H9 (cell line): Measurements from ENCODE around the gene DNAJB4. TPM values are rescaled to one million over a fixed set of nuclear protein-coding genes. Genes with fewer than 3 reads are reported as not detected.

ENCODE experiments used
- DNase-seq: peaks from one replicate; pipeline ENCODE4 v3.0.0-alpha.2; 2017
- H2AFZ ChIP-seq: one replicate; pipeline ENCODE4 v1.6.1; 2013; ENCODE audit warnings: mild to moderate bottlenecking, low read length, control low read depth, moderate library complexity
- H2AK5ac ChIP-seq: 2 replicates; pipeline ENCODE4 v1.6.1; 2013; ENCODE audit warnings: low read length, control low read depth, mixed read lengths; ENCODE audit not compliant: insufficient read length
- H2BK120ac ChIP-seq: one replicate; pipeline ENCODE4 v1.6.1; 2013; ENCODE audit warnings: low read depth, mild to moderate bottlenecking, low read length, control low read depth, inconsistent platforms; ENCODE audit not compliant: poor library complexity, severe bottlenecking
- H2BK12ac ChIP-seq: 2 replicates; pipeline ENCODE4 v1.6.1; 2013; ENCODE audit warnings: low read length, control low read depth, mixed read lengths, low read depth; ENCODE audit not compliant: insufficient read length
- H2BK15ac ChIP-seq: 2 replicates; pipeline ENCODE4 v1.6.1; 2013; ENCODE audit warnings: low read depth, low read length, control low read depth
- H2BK20ac ChIP-seq: one replicate; pipeline ENCODE4 v1.6.1; 2013; ENCODE audit warnings: low read depth, mild to moderate bottlenecking, low read length, control low read depth, inconsistent platforms; ENCODE audit not compliant: poor library complexity, severe bottlenecking
- H2BK5ac ChIP-seq: 2 replicates; pipeline ENCODE4 v1.6.1; 2013; ENCODE audit warnings: low read length, control low read depth, mixed read lengths; ENCODE audit not compliant: insufficient read length
- H3K14ac ChIP-seq: 2 replicates; pipeline ENCODE4 v1.6.1; 2013; ENCODE audit warnings: low read length, control low read depth; ENCODE audit not compliant: insufficient read depth
- H3K18ac ChIP-seq: 2 replicates; pipeline ENCODE4 v1.6.1; 2013; ENCODE audit warnings: low read depth, mild to moderate bottlenecking, mixed read lengths, low read length, control low read depth; ENCODE audit not compliant: insufficient read length
- H3K23ac ChIP-seq: 2 replicates; pipeline ENCODE4 v1.6.1; 2013; ENCODE audit warnings: low read length, control low read depth, mixed read lengths, low read depth; ENCODE audit not compliant: insufficient read length
- H3K23me2 ChIP-seq: 2 replicates; pipeline ENCODE4 v1.6.1; 2013; ENCODE audit warnings: low read depth, mild to moderate bottlenecking, mixed read lengths, low read length, control low read depth; ENCODE audit not compliant: insufficient read length, poor library complexity, severe bottlenecking
- H3K27ac ChIP-seq: 2 replicates; pipeline ENCODE4 v1.5.1; 2013; ENCODE audit warnings: low read length, control low read depth, mixed read lengths, low read depth; ENCODE audit not compliant: insufficient read length
- H3K27me3 ChIP-seq: 2 replicates; pipeline ENCODE4 v1.6.1; 2013; ENCODE audit warnings: low read length, control low read depth, inconsistent platforms; ENCODE audit not compliant: insufficient read depth
- H3K4ac ChIP-seq: 2 replicates; pipeline ENCODE4 v1.6.1; 2013; ENCODE audit warnings: low read depth, mild to moderate bottlenecking, control low read depth, inconsistent platforms, low read length, moderate library complexity
- H3K4me1 ChIP-seq: 2 replicates; pipeline ENCODE4 v1.6.1; 2013; ENCODE audit warnings: low read length, control low read depth, inconsistent platforms; ENCODE audit not compliant: insufficient read depth
- H3K4me2 ChIP-seq: 2 replicates; pipeline ENCODE4 v1.6.1; 2013; ENCODE audit warnings: low read length, control low read depth, mixed read lengths; ENCODE audit not compliant: insufficient read length, insufficient read depth
- H3K56ac ChIP-seq: 2 replicates; pipeline ENCODE4 v1.6.1; 2013; ENCODE audit warnings: low read depth, mild to moderate bottlenecking, mixed read lengths, low read length, control low read depth; ENCODE audit not compliant: insufficient read length
- H3K79me1 ChIP-seq: 2 replicates; pipeline ENCODE4 v1.6.1; 2013; ENCODE audit warnings: low read depth, mild to moderate bottlenecking, moderate library complexity, low read length, control low read depth, inconsistent platforms; ENCODE audit not compliant: insufficient read depth, poor library complexity, severe bottlenecking
- H3K79me2 ChIP-seq: 2 replicates; pipeline ENCODE4 v1.6.1; 2013; ENCODE audit warnings: low read length, control low read depth, inconsistent platforms; ENCODE audit not compliant: insufficient read depth
- H3K9ac ChIP-seq: 2 replicates; pipeline ENCODE4 v1.6.1; 2013; ENCODE audit warnings: low read length, control low read depth, mixed read lengths; ENCODE audit not compliant: insufficient read length; ENCODE audit errors: extremely low read depth
- H3K9me3 ChIP-seq: one replicate; pipeline ENCODE4 v1.6.1; 2013; ENCODE audit warnings: low read depth, low read length, inconsistent platforms; ENCODE audit not compliant: control insufficient read depth
- H3T11ph ChIP-seq: one replicate; pipeline ENCODE4 v1.6.1; 2013; ENCODE audit warnings: mild to moderate bottlenecking, low read length, control low read depth, inconsistent platforms
- H4K20me1 ChIP-seq: one replicate; pipeline ENCODE4 v1.6.1; 2013; ENCODE audit not compliant: control insufficient read depth, insufficient read length, insufficient read depth
- H4K5ac ChIP-seq: 2 replicates; pipeline ENCODE4 v1.6.1; 2013; ENCODE audit warnings: low read depth, mild to moderate bottlenecking, mixed read lengths, low read length, control low read depth; ENCODE audit not compliant: insufficient read length
- H4K8ac ChIP-seq: replicated peaks from 2 replicates; pipeline ENCODE4 v1.6.1; 2013; ENCODE audit warnings: low read length, control low read depth, mixed read lengths, low read depth; ENCODE audit not compliant: insufficient read length
- H4K91ac ChIP-seq: 2 replicates; pipeline ENCODE4 v1.6.1; 2013; ENCODE audit warnings: low read depth, mild to moderate bottlenecking, moderate library complexity, mixed read lengths, low read length, control low read depth; ENCODE audit not compliant: insufficient read length
- H3K27ac Mint-ChIP-seq, 3 experiments: 2 replicates in 2 of 3; 3 replicates in 1 of 3; pipeline ENCODE4 v1.8.0; 2020 to 2021; ENCODE audit warnings: mixed read lengths in 3 of 3, mild to moderate bottlenecking in 1 of 3, moderate library complexity in 1 of 3
- H3K27me3 Mint-ChIP-seq: 2 replicates; pipeline ENCODE4 v1.8.0; 2021; ENCODE audit warnings: low read depth, mild to moderate bottlenecking, moderate library complexity, mixed read lengths
- H3K36me3 Mint-ChIP-seq, 3 experiments: 2 replicates in 2 of 3; 3 replicates in 1 of 3; pipeline ENCODE4 v1.8.0; 2020 to 2021; ENCODE audit warnings: low read depth in 3 of 3, mixed read lengths in 3 of 3; ENCODE audit not compliant: insufficient read depth in 1 of 3
- H3K4me1 Mint-ChIP-seq, 2 experiments: 2 replicates each; pipeline ENCODE4 v1.8.0; 2020; ENCODE audit warnings: mixed read lengths in 2 of 2
- H3K4me3 Mint-ChIP-seq, 2 experiments: 2 replicates in 1 of 2; 3 replicates in 1 of 2; pipeline ENCODE4 v1.8.0; 2020 to 2021; ENCODE audit warnings: mild to moderate bottlenecking in 2 of 2, mixed read lengths in 2 of 2, moderate library complexity in 1 of 2
- H3K9me3 Mint-ChIP-seq, 2 experiments: 2 replicates in 1 of 2; 3 replicates in 1 of 2; pipeline ENCODE4 v1.8.0; 2020; ENCODE audit warnings: mild to moderate bottlenecking in 2 of 2, mixed read lengths in 2 of 2, moderate library complexity in 1 of 2
- WGBS: extraction: QIAGEN DNeasy Blood & Tissue Kit; methylation state at CpG from one replicate; pipeline ENCODE4 v1.1.7; 2013; ENCODE audit warnings: missing lambda C conversion rate, low lambda C conversion rate, mixed read lengths; ENCODE audit not compliant: insufficient read length; ENCODE audit errors: extremely low coverage; 5-methylcytosine and 5-hydroxymethylcytosine counted together
- total RNA-seq: library from RNA; stranded (reverse); gene quantifications from 2 replicates; pipeline ENCODE4 v1.2.1, GENCODE V29; 2021
- TF ChIP-seq, protein P1 (sequence below): fragments of 200-600 bp; sonication (generic); conservative IDR thresholded peaks from 3 replicates; pipeline ENCODE4 v1.8.0; 2021; ENCODE audit warnings: antibody characterized with exemption, mild to moderate bottlenecking

The DNAJB4 gene
- total RNA-seq, 1 experiment from 2014 or later, result 8.1 TPM

GRCh38 chr1:77972080-77972479 is 32.7 kb upstream of the DNAJB4 start:
- H3K36me3 Mint-ChIP-seq, result peaks cover 36 to 57% (median 55%) of the 10 kb centered on the region in 3 experiments
- no peak overlapping the region for H3K14ac ChIP-seq

More at GRCh38 chr1:77972080-77972479, 32.7 kb upstream of the DNAJB4 start:
- Histone ChIP-seq H3K27ac (no peak overlapping the region), H3K4ac (no peak overlapping the region), H3K23me2 (peaks cover 3% of the 10 kb centered on the region), H3K23ac (no peak overlapping the region), H4K5ac (no peak overlapping the region), H3K27me3 (no peaks in the 10 kb centered on the region), H2AK5ac (no peak overlapping the region), H3K18ac (no peak overlapping the region), H2BK5ac (no peak overlapping the region), H3K79me1 (peaks cover 3% of the 10 kb centered on the region), H4K20me1 (no peaks in the 10 kb centered on the region), H4K8ac (no peak overlapping the region), H2BK120ac (no peak overlapping the region), H3K4me1 (no peaks in the 10 kb centered on the region; the same call in 1 of the 2 replicates), H2AFZ (no peak overlapping the region), H3K4me2 (peak overlapping the region; percentile 32), H2BK12ac (no peak overlapping the region), H3K9me3 (no peaks in the 10 kb centered on the region), H4K91ac (no peak overlapping the region), H2BK20ac (no peak overlapping the region), H3K79me2 (peaks cover 52% of the 10 kb centered on the region; the same call in 1 of the 2 replicates), H3T11ph (no peak overlapping the region), H2BK15ac (no peak overlapping the region), H3K9ac (no peak overlapping the region), H3K56ac (no peak overlapping the region)
- DNase-seq, result no peak
- peaks cover 32 to 39% of the 10 kb centered on the region in 2 experiments for H3K4me1 Mint-ChIP-seq
- TF ChIP-seq, protein P1, sequence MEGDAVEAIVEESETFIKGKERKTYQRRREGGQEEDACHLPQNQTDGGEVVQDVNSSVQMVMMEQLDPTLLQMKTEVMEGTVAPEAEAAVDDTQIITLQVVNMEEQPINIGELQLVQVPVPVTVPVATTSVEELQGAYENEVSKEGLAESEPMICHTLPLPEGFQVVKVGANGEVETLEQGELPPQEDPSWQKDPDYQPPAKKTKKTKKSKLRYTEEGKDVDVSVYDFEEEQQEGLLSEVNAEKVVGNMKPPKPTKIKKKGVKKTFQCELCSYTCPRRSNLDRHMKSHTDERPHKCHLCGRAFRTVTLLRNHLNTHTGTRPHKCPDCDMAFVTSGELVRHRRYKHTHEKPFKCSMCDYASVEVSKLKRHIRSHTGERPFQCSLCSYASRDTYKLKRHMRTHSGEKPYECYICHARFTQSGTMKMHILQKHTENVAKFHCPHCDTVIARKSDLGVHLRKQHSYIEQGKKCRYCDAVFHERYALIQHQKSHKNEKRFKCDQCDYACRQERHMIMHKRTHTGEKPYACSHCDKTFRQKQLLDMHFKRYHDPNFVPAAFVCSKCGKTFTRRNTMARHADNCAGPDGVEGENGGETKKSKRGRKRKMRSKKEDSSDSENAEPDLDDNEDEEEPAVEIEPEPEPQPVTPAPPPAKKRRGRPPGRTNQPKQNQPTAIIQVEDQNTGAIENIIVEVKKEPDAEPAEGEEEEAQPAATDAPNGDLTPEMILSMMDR, result no peak
- peak overlapping the region; percentile 42 to 60; a peak in 3 of 5 replicates for H3K4me3 Mint-ChIP-seq
- no peaks in the 10 kb centered on the region for H3K9me3 Mint-ChIP-seq
- H3K27ac Mint-ChIP-seq, result peak overlapping the region in 2 of 3 experiments; percentile 62 to 93; a peak in 4 of 7 replicates
- WGBS, result no CpG with 5 or more reads among the region's 3 CpGs
- no peaks in the 10 kb centered on the region for H3K27me3 Mint-ChIP-seq
